Stimulated activated CD8-positive, alpha-beta memory T cell treated with anti-CD3 and anti-CD28 coated beads, Interleukin-12 subunit alpha, Interleukin-12 subunit beta, amount 100 ng/mL, for 1 hour (primary cell): ENCODE measurements around the gene OTULINL.

ENCODE experiments used
- DNase-seq: peaks from one replicate; pipeline ENCODE4 v3.0.0-alpha.2; 2020; ENCODE audit warnings: low read depth

Gene OTULINL

GRCh38 chr5:14577079-14577725, 4.4 kb upstream of the OTULINL start:
- no peak for DNase-seq

DNA sequence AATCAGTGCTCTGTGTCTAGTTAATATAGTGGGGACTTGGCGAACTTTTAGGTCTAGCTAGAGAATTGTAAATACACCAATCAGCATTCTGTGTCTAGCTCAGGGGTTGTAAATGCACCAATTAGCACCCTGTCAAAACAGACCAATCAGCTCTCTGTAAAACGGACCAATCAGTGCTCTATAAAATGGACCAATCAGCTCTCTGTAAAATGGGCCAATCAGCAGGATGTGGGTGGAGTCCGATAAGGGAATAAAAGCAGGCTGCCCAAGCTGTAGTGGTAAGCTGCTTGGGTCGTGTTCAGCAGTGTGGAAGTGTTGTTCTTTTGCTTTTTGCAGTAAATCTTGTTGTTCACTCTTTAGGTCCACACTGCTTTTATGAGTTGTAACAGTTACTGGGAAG, 3.6 kb upstream of the OTULINL start:
- DNase-seq = no peak

DNA sequence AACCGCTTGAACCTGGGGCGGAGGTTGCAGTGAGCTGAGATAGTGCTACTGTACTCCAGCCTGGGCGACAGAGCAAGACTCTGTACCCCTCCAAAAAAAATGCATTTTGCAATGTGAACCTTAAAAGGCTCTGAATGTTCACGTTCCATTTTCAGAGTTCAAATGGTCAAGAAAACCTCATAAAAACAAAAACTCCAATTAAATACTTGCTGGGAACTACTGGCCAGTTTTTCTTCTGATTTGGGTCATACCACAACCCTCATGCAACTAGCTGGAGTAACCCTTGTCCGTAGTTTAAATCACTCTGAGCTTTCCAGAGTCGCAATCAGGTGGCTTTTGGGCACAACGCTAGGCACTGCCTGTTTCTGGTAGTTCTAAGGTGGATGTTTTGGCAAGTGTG, 2.3 kb upstream of the OTULINL start:
- no peak for DNase-seq

DNA sequence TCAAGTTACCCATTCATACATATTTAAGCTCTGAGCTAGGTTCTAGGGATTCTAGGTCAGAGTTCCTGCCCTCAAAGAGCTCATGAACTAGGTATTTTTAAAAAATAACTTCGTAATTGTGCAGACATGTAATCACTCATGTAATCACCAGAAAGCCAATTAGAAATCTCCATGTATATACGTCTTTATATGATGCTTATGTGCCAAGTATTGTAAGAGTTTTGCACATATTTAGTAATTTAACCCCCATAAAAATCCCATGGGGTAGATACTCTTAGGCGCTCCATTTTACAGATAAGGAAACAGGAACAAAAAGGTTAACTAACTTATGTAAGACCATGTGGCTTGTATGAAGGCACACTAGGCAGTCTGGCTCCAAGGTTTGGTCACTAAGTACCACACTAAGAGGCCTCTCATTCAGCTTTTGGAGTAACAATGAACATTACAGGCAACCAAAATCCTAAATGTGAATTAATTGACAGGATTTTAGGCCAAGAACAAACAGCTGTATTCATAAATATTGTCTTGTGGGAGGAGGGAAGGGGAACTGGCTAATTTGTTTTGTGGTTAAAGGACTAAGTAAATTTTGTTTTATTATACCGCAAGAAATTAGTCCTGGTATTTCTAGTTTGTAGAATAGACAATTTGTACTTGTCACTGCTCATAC, 1.7 kb upstream of the OTULINL start:
- DNase-seq = no peak

- no peak for DNase-seq
Observed at GRCh38 chr5:14580398-14581034, 1.1 kb upstream of the OTULINL start.

DNA sequence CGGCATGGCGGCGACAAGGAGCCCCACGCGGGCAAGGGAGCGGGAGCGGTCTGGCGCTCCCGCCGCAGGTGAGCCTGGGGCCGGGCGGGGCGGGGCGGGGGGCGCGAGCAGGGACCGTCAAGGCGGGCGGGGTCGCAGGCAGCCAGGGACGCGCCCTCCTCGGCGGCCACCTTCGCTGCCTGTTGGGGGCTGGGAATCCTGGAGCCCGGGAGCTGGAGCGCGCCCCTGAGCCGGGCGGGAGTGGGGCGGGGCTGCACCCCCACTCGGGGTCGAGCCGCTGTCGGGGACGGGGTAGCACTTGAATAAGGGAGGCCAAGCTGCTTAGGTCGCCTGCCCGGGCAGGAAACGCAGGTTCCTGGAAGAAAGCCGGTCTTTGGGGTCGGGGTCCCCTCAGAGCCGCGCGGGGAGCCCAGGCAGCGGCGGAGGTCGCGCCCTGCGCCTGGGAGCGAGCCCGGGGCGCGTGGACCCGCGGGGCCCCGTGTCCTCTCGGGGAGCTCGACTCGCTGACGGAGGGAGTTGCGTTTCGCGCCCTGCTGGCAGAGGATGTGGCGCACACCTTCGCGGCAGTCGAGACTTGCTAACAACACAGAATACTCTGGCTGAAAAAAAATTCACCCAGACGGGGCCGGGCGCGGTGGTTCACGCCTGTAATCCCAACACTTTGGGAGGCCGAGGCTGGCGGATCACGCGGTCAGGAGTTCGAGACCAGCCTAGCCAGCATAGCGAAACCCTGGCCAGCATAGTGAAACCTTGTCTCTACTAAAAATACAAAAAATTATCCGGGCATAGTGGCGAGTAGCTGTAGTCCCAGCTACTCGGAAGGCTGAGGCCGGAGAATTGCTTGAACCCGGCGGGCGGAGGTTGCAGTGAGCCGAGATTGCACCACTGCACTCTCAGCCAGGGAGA, 552 bp downstream of the OTULINL start:
- DNase-seq = peak; percentile 70

GRCh38 chr5:14582797-14583137, 1.2 kb downstream of the OTULINL start:
- DNase-seq = no peak

- no peak for DNase-seq
Observed at GRCh38 chr5:14584848-14585247, 3.3 kb downstream of the OTULINL start.

GRCh38 chr5:14587150-14587549, 5.6 kb downstream of the OTULINL start:
- no peak for DNase-seq

DNA sequence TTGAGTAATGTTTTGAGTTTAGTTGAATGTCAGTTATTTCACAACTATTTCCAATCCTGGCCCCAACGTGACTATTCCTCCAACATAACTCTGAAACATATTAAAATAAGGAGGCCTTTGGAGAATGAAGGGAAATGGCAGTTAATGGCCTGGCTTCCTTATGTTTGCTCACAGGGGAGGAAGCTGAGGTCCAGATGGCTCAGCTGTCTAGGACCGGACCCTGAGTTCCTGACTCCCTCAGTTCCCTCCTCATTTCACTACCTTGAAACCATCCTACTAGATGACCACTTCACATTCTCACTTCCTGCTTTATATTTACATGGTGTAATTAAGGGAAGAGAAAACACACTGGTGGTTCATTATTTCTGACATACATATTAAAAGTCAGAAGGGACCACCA, 6.6 kb downstream of the OTULINL start:
- no peak for DNase-seq

- no peak for DNase-seq
Observed at GRCh38 chr5:14588758-14589543, 7.4 kb downstream of the OTULINL start.

GRCh38 chr5:14590949-14591348, 9.4 kb downstream of the OTULINL start:
- DNase-seq = no peak

- DNase-seq = no peak
Observed at GRCh38 chr5:14591548-14591947, 10.0 kb downstream of the OTULINL start.

DNA sequence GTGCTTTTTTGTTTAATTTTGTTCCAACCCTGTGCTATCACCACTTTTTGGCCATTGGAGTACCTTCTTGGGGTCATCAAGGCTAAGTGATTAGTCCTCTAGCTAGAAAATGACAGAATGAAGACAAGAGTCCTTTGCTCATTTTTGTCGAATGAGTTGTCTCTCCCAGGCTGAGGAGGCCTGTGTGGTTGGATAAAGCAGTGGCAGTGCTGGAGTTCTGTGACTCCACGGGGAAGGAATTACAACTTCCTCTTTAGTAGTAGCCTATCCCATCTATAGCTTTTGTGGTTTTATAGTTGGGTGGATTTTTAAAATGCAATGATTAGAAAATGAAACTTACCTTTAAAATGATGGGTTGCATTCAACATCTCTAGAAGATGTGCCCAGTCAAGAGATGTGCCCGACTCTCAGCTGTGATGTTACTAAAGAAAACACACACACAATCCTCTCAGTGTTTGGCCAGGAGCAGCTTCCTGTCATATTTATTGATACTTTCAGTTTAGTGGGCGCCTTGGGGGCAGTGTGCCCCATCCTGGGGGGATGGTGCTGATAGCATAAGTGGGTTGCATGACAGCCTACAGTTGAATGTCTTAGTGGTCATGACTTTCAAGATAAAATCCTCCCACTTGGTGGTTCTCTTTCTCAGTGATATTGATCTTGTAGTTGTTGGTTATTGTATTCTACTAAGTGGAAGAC, 11.9 kb downstream of the OTULINL start:
- DNase-seq = no peak

GRCh38 chr5:14594378-14595074, 12.9 kb downstream of the OTULINL start:
- DNase-seq = no peak

DNA sequence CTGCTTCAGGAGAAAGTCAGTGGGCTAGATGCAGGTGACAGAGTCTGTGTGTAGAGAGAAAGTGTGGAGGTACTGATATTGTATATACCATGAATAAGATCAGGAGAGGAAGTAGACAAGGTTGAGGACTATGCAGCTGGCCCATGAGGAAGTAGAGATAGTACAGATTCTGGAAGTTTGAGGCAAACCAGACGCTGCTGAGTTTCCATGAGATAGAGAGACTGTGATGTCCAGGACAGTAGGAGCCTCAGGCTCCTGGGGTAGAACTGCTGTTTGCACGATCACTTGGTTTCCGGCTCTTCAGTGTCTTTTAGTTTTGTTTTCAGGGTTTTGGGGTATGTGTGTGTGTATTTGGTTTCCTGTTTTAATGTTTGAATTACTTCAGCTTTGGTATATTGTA, 13.6 kb downstream of the OTULINL start:
- DNase-seq = no peak

GRCh38 chr5:14595891-14596290, 14.3 kb downstream of the OTULINL start:
- DNase-seq = no peak

- DNase-seq = no peak
Observed at GRCh38 chr5:14597080-14597479, 15.5 kb downstream of the OTULINL start.

GRCh38 chr5:14598225-14598624, 16.6 kb downstream of the OTULINL start:
- no peak for DNase-seq

DNA sequence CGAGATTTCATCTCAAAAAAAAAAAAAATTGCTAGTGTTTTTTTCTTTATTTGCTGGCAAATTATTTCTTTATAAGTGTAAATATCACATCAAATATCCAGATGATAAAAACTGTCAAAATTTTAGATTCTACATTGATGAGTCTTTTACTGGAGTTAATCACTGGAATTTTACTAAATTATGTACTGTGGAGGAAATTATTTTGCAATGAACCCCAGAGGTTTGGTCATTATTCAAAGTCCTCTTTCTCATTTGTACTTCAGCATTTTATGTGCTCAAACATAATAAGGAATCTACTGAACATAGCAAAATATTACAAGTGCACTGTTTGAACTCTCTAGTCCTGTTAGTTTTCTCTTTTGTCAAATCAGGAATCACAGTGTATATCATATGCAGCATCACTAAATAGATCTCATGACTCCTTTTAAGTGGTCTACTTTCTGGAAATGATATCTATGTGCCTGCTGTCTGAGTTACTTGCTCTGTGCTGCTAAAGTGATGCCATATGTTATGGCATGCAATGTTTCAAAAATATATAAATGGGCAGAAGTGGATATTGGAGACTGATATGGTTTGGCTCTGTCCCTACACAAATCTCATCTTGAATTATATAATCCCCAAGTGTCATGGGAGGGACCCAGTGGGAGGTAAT, 18.0 kb downstream of the OTULINL start:
- no peak for DNase-seq
